Endothelial cell of umbilical vein (primary cell): ENCODE measurements around the gene PGA3.

Experiments used
- CTCF ChIP-seq, 2 donors: IDR thresholded peaks; 1 replicate in 1 of 2; 2 replicates in 1 of 2; pipeline ENCODE4 v1.5.1; 2011; ENCODE audit warnings: low read length in 2 of 2, mild to moderate bottlenecking in 2 of 2, moderate library complexity in 2 of 2, control low read depth in 1 of 2, inconsistent platforms in 1 of 2, low read depth in 1 of 2; ENCODE audit not compliant: insufficient read depth in 1 of 2; ENCODE audit errors: extremely low read depth in 1 of 2
- EZH2 ChIP-seq: IDR thresholded peaks from 2 replicates; pipeline ENCODE4 v1.6.1; 2012; ENCODE audit warnings: borderline replicate concordance, low read depth, mild to moderate bottlenecking, moderate library complexity, low read length, inconsistent platforms; ENCODE audit not compliant: severe bottlenecking
- MAX ChIP-seq: IDR thresholded peaks from 2 replicates; pipeline ENCODE4 v1.6.1; 2011; ENCODE audit not compliant: insufficient read depth, insufficient read length
- POLR2A ChIP-seq: IDR thresholded peaks from 2 replicates; pipeline ENCODE4 v1.6.1; 2012; ENCODE audit warnings: low read depth, mild to moderate bottlenecking, control low read depth, low read length
- POLR2AphosphoS5 ChIP-seq: IDR thresholded peaks from 2 replicates; pipeline ENCODE4 v1.6.1; 2012; ENCODE audit warnings: low read depth, mild to moderate bottlenecking, control low read depth, low read length, moderate library complexity; ENCODE audit not compliant: insufficient read depth

- no peak for TF ChIP-seq POLR2A
- no peak for TF ChIP-seq CTCF (IDR thresholded peaks at IDR 0.05; ENCODE audit: extremely low read depth in 1 of 2, insufficient read depth in 1 of 2, low read depth in 1 of 2, low read length in 2 of 2)
- TF ChIP-seq POLR2AphosphoS5, result no peak
- no peak for TF ChIP-seq EZH2
- TF ChIP-seq MAX, result no peak
Measured at GRCh38 chr11:61259363-61259762, 56.0 kb downstream of the PGA3 start.
